Measurements from ENCODE around the gene MAN2C1.
A peak's percentile ranks its signal among the peaks of the same experiment; 100 is the strongest.
"Not testable (repeated sequence)": the region's sequence is repeated elsewhere in the genome, so short reads cannot be mapped to it uniquely, and the experiment has no call there.

Gene MAN2C1

DNA sequence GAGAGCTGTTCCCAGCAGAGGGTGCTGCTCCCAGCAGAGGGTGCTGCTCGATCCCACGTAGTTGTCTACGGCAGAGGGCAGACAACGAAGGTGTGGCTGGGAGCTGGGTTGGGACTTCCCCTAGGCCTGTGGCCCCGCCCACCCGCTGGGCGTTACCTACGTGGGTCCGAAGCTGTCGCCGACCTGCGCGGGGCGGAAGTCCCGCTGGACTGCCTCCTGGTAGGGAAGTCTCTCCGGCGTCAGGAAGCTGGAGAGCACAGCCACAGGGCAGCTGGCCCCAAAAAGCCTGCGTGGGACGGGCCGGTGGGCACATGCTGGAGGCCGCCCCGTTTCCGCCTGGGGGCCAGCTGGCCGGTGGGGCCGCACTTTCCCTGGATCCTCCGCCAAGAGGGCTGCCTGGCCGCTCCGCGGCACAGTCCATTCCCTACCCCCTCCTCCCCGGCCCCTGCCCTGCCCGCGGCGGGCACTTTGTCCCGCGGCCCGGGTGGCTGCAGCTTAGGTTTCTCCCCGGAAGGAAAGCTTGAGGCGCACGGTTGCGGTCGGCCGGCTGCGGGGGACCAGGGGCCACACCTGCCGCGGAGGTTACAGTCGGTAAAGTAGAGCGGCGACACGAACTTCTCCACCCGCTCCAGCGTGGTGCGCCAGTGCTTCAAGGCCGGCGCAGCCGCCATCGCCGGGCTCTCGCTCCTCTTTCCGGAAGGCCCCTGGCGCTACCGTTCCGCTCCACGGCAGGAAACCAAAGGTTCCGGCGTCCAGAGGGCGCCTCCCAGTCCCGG, at the start of gene MAN2C1:
MAN2C1 (minus strand) TSS at position 695 of the 776 bp plus-strand sequence; CDS start at position 671, 24 bp downstream.
- peak; percentile 88 for DNase-seq (ENCODE audit: low read depth, low spot score)

DNA sequence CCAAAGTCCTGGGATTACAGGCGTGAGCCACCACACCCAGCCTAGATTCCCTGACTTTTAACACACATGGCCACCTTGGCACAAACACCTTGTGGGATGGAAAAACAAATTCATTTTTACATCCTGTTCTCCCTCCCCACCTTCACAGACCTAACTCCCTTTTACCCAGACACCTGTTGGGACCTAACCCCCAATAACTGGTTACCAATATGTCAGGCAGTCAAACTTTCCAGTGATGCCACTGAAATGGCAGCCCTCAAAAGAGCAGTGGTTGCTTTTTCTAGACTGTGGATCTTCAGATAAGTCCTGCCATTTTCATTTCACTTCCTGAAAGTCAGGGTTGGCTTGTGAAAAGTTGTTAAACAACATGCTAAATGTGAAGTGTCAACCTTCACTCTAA, 48.2 kb upstream of the MAN2C1 start:
- no peak for DNase-seq (ENCODE audit: low read depth, low spot score)

DNA sequence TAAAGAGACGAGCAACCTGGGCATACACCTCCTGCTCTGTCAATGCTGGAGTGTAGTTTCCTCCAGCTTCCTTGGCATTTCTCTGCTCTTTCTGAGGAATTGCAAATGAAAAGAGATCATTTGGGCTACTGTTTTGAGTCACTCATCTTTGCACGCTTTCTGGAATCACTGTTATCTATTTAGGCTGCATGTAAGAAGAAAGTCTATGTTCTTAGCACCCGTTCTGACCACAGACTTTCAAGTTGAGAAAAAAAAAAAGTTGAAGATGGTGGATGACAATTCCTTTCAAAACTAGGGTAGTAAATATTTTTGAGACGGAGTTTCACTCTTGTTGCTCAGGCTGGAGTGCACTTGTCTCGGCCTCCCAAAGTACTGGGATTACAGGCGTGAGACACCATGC, 41.8 kb upstream of the MAN2C1 start:
- DNase-seq (ENCODE audit: low read depth, low spot score), result no peak

DNA sequence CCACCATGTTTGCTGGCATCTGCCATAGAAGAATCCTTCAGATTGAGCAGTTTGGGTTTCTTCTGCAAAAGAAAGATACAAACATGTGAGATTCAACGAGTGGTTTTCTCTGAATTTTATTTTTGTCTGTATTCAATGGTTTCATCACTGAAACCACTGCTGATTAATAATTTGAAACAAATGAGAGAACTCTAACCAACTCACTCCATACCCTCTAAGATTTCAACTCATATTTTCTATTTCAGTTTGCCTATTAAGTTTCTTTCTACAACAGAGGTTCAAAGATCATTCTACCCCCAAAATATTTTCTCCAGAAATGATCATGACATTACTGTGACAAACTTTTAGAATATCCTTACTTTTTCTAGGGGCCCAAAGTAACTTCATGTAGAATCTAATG, 38.7 kb upstream of the MAN2C1 start:
- DNase-seq (ENCODE audit: low read depth, low spot score), result no peak

DNA sequence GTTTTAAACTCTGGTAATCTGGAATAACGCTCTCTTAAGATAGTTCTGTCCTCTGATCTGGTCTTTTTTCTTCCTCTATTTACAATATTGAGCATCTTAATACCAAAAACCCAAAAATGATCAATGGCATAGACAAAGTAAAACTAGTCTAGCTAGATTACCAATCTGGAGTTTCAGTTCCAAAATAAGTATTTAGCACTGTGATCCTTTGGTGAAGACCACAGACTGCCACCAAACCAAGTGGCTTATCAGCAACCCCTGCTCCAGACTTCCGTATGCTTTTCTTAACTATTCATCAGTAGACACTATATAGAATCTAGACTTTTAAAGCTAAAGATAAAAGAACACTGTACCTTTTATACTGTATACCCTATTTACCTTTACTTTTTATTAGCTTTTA, 35.5 kb upstream of the MAN2C1 start:
- DNase-seq (ENCODE audit: low read depth, low spot score), result no peak

DNA sequence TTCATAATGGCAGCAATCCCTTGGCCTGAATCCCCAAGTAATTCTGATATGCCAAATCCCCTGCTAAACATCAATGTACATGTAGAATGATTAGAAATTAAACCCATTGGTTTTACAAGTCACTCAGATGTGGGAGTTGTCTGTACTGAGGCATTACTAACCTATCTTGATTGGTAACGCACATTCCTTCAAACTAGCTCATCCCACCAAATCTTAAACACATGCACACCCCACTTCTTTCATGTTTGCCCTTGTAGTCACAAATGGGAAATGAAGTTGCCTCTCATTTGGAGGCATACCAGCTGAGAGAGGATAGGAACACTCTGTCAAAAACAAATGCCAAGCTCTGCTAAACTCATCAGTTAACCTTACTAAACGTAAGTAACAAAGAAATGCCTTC, 29.1 kb upstream of the MAN2C1 start:
- DNase-seq (ENCODE audit: low read depth, low spot score), result no peak

DNA sequence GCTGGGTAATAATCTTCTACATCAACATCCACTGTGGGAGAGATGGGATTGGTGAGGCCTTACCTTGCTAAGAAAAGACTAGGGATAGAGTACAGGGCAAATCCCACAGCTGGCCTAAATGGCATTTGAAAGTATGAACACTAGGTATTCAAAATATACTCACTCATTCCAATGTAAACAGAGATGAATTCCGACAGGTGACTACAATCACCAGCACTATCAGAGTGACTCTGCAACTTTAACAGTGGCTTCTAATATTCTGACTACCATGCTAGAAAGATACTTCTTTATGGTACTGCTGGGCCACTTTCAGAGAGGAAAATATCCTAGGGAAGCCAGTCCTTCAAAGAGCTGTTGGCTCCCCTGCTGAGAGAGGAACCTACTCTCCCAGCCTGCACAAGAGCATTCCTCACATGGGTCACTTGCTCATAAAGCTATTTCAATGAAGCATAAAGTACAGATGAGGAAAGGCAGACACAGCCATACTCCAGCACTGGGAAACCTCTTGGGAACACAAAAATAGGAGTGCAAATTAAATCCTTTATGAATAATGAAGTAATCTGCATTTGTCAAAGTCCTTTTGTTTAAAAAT, 21.5 kb upstream of the MAN2C1 start:
- no peak for DNase-seq (ENCODE audit: low read depth, low spot score)

DNA sequence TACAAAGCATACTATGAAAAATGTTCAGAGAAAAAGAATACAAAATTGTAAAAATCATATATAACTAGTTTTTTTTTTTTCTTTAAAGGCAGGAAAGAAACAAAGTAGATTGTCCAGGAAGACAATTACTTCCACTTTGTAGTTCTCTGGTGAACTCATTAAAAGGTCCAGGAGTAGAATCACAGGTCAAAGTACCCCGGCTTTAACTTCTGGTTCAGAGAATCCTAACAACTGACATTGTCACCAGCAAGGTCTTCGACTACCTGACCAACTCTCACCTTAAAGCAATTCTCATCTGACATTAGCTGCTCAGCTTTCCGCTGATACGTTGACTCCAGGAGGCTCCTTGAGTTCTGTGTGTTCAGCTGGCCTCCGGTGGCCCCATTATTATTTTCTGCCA, 15.6 kb upstream of the MAN2C1 start:
- not testable (repeated sequence) for DNase-seq (ENCODE audit: low read depth, low spot score)

DNA sequence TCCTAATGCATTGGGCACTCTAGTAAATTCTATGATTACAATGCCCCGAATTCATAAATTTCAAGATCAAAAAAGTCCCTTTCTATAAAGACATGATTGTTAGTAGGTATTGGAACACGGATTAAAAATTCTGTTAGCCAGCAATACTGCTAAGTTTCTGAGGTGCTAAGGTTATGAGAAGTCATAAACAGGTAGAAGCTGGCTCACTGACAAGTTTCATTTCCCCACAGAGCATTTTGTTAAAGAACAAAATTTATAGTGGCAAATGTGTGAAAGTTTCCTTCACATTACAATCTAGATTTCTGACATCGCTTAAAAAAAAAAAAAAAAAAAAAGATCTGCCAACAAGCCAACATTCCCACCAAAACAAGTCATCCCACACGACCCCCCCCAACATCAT, 12.4 kb upstream of the MAN2C1 start:
- DNase-seq (ENCODE audit: low read depth, low spot score), result no peak

DNA sequence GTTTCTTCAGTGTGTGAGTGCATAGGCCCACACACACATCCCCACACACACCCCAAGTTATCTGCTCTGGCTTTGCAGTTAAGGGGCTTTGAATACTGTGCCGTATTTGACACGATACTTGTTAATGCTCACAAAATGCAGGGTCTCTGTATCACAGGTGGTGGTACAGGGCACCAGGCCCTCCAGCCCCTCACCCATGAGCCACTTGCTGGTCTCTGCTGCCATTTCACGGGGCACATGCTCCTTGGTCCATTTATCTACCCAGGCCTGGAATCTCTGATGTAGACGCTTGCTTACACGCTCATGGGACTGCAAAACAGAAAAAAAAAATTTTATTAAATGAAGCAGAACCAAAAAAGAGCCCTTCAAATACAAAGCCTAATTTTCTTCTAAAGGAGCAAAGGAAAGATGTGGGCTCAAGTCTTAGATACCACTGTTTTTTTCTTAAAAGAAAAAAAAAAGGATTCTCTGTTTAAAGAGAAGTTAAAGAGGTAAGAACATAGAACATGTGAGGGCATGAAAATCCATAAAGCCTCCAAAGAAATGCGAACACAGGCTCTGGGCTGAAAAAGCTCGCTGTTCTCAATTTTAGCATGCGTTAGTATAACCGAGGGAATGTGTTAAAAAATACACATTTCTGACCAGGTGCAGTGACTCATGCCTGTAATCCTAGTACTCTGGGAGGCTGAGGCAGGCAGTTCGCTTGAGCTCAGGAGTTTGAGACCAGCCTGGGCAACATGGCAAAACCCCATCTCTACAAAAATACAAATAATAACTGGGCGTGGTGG, 3.7 kb upstream of the MAN2C1 start:
- no peak for DNase-seq (ENCODE audit: low read depth, low spot score)

DNA sequence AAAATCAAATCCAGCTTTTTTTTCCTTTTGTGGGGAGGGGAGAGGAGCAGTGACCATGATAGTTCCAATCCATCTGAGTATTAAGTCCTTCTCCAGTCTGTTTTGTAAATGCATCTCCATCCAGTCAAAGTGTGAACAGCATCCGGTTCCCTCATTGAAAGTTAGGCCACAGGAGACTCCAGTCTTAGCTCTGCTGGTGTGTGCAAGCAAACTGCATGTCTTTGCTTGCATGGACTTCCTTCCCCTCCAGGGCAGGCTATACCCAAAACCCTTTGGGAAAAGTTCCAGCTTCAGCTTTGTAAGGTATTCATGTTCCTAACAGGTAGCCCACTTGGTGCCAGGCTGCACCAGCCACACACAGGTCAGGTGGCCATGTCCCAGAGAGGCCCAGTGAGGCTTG, 3.1 kb upstream of the MAN2C1 start:
- no peak for DNase-seq (ENCODE audit: low read depth, low spot score)

DNA sequence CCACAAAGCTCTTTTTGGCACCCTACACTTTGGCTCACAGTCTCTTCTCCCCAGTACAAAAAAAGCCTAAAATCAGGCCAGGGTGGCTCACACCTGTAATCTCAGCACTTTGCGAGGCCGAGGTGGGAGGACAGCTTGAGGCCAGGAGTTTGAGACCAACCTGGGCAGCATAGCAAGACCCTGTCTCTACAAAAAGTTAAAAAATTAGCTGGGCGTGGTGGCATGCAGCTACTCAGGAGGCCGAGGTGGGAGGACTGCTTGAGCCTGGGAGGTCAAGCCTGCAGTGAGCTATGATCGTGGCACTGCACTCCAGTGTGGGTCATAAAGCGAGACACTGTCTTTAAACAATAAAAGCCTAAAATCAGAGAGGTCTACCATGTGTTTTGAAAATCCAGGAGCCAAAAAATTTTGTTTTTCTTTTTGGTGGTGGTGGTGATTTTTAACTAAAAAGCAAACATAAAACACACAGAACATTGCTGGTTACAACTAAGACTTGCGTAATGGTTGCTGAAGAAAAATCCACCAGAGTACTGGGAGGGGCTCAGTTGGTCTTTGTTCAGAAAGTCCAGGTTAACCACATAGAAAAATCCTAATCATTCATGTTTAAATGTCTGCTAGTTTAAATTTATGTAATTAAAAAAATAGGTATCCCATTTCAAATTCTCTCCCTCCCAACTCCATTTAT, 1.6 kb upstream of the MAN2C1 start:
- no peak for DNase-seq (ENCODE audit: low read depth, low spot score)

DNA sequence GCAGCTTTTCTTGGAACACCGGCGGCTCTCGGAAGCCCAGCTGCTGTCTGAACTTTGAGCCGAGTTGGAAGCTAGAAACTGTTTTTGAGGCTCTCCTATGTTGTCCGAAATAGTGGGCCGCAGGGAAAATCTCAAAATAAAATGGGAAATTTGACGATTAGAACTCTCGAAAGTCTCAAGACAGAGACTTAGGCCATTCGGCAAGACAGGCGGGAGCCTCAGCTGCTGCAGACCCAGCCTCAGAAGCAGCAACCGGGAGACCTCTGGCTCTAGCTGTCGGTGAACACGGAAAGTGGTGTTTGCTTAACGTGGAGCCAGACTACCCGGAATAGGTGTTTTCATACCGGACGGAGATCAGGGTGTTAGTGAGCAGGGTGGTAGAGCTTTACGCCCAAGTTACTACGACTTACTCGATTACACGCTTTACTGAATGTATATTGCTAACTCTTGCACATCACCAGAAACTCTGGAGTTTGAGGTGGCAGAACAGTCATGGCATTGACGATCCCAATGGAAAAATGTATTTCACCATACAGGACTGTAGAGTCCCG, 357 bp upstream of the MAN2C1 start:
- no peak for DNase-seq (ENCODE audit: low read depth, low spot score)

DNA sequence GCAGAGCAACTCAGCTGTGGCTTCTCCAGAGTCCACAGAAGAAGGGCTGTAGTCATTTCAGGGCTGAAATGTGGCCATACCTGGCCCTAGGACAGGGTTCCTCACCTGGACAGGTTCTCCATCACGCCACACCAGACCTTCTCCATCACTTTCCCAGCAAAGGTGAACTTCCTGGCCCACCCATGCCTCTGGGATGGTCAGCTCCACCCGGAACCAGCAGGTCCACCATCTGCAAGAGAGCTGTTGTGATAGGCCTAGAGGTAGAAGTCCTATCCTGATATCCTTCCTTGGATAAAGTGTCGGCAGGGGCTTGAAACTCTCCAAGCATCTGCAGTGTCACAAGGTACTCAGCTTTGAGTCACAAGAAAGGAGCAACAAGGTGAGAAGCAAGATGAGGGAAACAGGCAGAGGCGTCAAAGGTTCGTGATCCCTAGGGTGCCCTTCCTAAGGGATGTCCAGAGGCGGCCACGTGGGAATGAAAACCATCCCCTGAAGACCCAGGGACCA, 948 bp downstream of the MAN2C1 start:
- DNase-seq (ENCODE audit: low read depth, low spot score), result no peak

DNA sequence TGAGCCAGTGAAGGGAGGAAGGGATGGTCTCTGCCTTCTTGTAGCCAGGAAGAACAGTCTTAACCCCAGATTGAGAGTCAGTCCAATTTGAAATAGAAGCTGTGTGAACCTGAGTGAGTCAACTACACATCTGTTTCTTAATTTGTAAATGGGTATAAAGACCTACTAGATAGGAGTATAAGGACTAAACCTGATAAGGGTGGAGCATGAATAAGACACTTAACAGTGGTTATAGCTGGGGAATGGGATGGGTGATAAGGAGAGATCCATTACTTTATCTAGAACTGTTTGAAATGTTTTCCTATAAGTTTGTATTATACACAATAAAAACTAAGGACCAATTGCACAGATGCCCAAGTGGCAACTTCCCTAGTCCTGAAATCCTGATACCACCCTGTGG, 1.4 kb downstream of the MAN2C1 start:
- DNase-seq (ENCODE audit: low read depth, low spot score), result no peak

DNA sequence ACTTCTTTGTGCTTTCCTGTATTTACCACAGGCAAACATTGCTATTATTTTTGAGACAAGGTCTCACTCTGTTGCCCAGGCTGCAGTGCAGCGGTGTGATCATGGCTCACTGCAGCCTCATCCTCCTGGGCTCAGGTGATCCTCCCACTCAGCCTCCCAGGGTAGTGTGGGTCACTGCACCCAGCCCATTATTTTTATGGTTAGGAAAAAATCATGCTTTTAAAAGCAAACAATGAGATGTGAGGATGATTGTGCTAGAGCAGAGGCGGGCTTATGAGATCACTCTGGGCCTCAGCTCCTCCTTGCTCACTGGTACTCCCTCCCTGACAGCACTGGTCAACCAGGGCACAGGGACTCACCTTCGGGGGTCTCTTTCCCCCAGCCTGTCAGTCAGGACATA, 2.2 kb downstream of the MAN2C1 start:
- DNase-seq (ENCODE audit: low read depth, low spot score), result no peak

DNA sequence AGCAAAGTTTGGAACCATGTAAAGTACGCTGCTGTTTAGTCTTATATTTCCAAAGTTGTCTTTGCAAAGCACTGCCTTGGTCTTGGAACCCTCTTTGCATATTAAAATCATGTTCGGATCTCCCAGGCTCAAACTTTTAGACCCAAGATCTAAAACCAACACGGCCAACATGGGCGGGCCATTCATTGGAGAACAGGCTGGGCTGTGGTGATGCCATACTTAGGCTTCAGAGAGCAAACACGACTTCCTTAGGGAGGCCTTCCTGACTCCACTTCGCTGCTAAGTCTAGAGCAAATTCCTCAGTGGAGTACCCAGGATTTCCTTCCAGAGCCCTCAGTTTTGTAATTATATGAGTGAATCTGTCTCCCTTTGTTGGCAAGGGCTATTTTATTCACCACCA, 3.5 kb downstream of the MAN2C1 start:
- no peak for DNase-seq (ENCODE audit: low read depth, low spot score)

DNA sequence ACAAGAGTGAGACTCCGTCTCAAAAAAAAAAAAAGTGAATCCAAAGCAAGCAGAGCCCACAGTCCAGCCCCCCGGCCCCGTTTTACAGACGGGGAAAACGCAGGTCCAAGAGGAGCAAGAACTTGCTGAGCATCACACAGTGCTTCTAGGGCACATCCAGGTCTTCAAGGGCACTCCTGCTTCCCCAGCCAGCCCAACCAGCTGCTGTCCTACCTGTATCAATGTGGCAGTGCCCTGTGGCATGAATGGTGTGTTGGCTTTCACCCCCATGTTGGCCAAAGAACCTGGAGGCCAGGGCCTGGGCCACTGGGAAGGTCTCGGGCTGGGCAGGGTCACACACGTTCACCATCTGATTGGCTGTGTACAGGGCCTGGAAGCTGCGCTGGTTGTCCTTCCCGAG, 4.6 kb downstream of the MAN2C1 start:
- DNase-seq (ENCODE audit: low read depth, low spot score), result no peak

DNA sequence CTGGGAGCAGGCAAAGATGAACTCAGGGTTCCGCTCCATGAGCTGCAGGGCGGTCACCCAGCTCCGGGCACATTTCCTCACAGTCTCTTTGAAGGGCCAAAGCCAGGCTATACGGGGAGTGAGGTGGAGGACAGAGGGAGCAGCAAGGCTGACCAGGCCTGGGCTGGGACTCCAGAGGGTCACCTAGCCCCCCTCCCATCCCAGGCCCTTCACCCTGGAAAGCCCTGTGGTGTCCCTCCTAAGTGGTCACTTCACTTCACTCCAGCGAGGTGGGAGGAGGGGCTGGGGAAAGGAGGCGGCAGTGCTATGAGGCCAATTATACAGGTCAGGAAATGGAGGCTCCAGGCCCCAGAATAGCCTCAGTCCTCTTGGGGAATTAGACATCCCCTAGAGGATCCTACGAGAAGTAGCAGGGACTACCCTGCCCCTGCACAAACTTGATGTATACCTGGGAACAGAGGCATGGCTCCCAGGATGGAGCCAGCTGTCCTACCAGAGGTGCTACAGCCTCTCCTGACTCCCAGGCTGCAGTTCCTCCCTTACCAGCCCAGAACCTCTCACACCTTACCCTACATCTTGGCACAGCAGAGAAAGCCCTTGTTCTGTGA, 5.7 kb downstream of the MAN2C1 start:
- no peak for DNase-seq (ENCODE audit: low read depth, low spot score)

DNA sequence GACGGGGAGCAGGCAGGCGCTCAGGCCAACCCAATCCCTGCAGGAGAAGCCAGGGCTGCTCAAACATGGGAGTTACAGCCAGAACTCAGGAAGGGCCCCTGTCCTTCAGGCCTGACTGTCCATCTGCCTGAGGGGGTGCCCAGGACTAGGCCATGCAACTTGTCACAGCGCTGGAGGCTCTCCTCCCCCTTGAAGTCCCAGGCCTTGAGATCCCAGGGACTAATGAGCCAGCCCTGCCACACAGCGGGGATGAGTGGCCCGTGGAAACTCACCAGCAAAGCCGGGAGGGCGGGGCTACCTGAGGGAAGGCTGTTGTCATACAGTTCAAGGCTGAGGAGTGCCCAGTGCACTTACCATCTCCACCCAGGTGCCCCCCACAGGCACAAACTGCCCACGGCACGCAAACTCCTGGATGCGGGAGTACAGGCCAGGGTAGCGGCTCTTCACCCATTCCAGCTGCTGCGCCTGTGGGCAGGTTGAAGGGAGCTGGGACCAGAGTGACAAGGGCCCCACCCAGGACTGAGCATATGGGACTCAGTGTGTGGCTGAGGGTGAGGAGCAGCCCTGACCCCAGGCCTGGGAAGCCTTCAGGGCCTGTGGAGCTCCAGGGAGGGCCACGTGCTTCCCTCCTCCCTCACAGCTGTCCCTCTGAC, 6.3 kb downstream of the MAN2C1 start:
- no peak for DNase-seq (ENCODE audit: low read depth, low spot score)
